HCT116 (cell line): Measurements from ENCODE around the gene KRTAP5-3. TPM values are rescaled to one million over a fixed set of nuclear protein-coding genes. Genes with fewer than 3 reads are reported as not detected.

ENCODE experiments used
- ATAC-seq: fragments of 200-7000 bp; cut with Tn5 transposase; 2 replicates; pipeline ENCODE4 v1.9.1; 2020; ENCODE audit warnings: mild to moderate bottlenecking, moderate library complexity
- BruUV-seq: library from RNA; stranded (reverse); fragments of 400-500 nt; replicated peaks from 2 replicates; lab custom pipeline; 2021; lab: Mats Ljungman, UMichigan
- CTCF ChIA-PET: fragments of 300-600 bp; sonication (Branson Sonifier 250); formaldehyde crosslinking; loops from one replicate; lab custom pipeline; 2021; ENCODE audit warnings: antibody characterized with exemption; lab: Charles Lee
- POLR2A ChIA-PET: fragments of 300-600, 350-600 bp; sonication (Branson Sonifier 250); formaldehyde crosslinking; loops from one replicate; lab custom pipeline; 2021; ENCODE audit warnings: antibody characterized with exemption; lab: Charles Lee
- RAD21 ChIA-PET, 2 experiments: fragments of 300-600 bp; sonication (Branson Sonifier 250); formaldehyde crosslinking; loops; one replicate each; lab custom pipeline; 2023; ENCODE audit warnings: low total read pairs in 2 of 2; ENCODE audit not compliant: uncharacterized antibody in 2 of 2, unreplicated experiment in 2 of 2, low non-redundant PET in 1 of 2; lab: Charles Lee
- DNase-seq: peaks from one replicate; pipeline ENCODE4 v3.0.0-alpha.2; 2010; ENCODE audit warnings: low read depth, low spot score
- H2AFZ ChIP-seq: fragments of 200-600 bp; shearing (Covaris generic), sonication (generic); 2 replicates; pipeline ENCODE4 v1.6.1; 2017; ENCODE audit warnings: low read depth, mixed run types, mixed read lengths, antibody characterized with exemption, low read length; ENCODE audit not compliant: poor library complexity, severe bottlenecking
- H3K27ac ChIP-seq: 2 replicates; pipeline ENCODE4 v1.5.1; 2012; ENCODE audit warnings: low read depth, low read length
- H3K27me3 ChIP-seq: fragments of 200-600 bp; sonication (generic); 2 replicates; pipeline ENCODE4 v1.6.1; 2016; ENCODE audit warnings: mixed run types, low read length, mixed read lengths; ENCODE audit not compliant: insufficient read depth
- H3K36me3 ChIP-seq, 2 experiments: fragments of 200-500 bp in 1 of 2; fragments of 200-600 bp in 1 of 2; sonication (Bioruptor generic) in 1 of 2; sonication (generic) in 1 of 2; 2 replicates each; pipeline versions ENCODE4 v1.5.1 to v1.6.1; 2014 to 2016; ENCODE audit warnings: low read length in 2 of 2, inconsistent platforms in 1 of 2, mixed read lengths in 1 of 2, mixed run types in 1 of 2; ENCODE audit not compliant: insufficient read depth in 2 of 2, control insufficient read depth in 1 of 2
- H3K4me1 ChIP-seq, 2 experiments: fragments of 200-600 bp in 1 of 2; sonication (generic) in 1 of 2; 2 replicates each; pipeline versions ENCODE4 v1.5.1 to v1.6.1; 2012 to 2017; ENCODE audit warnings: low read length in 2 of 2, inconsistent platforms in 1 of 2, mild to moderate bottlenecking in 1 of 2, mixed read lengths in 1 of 2, mixed run types in 1 of 2, moderate library complexity in 1 of 2; ENCODE audit not compliant: insufficient read depth in 2 of 2, control insufficient read depth in 1 of 2
- H3K4me2 ChIP-seq: fragments of 200-600 bp; sonication (generic); 2 replicates; pipeline ENCODE4 v1.6.1; 2017; ENCODE audit warnings: mixed run types, low read length, mixed read lengths
- H3K4me3 ChIP-seq, 2 experiments: fragments of 200-600 bp in 1 of 2; sonication (generic) in 1 of 2; replicated peaks in 1 of 2; 2 replicates each; pipeline ENCODE4 v1.5.1; 2011 to 2016; ENCODE audit warnings: low read length in 2 of 2, control low read depth in 1 of 2, low read depth in 1 of 2, mild to moderate bottlenecking in 1 of 2, mixed read lengths in 1 of 2, mixed run types in 1 of 2
- H3K79me2 ChIP-seq: fragments of 200-600 bp; sonication (generic); 2 replicates; pipeline ENCODE4 v1.6.1; 2017; ENCODE audit warnings: mild to moderate bottlenecking, mixed run types, low read length, moderate library complexity, mixed read lengths; ENCODE audit not compliant: insufficient read depth
- H3K9ac ChIP-seq: fragments of 200-600 bp; sonication (generic); 2 replicates; pipeline ENCODE4 v1.6.1; 2016; ENCODE audit warnings: low read length, mixed read lengths
- H3K9me2 ChIP-seq: fragments of 200-600 bp; sonication (generic), shearing (Covaris generic); 2 replicates; pipeline ENCODE4 v1.6.1; 2017; ENCODE audit warnings: mixed run types, mild to moderate bottlenecking, moderate library complexity; ENCODE audit not compliant: insufficient read depth
- H3K9me3 ChIP-seq, 2 experiments: fragments of 200-500 bp in 1 of 2; fragments of 200-600 bp in 1 of 2; sonication (Bioruptor generic) in 1 of 2; sonication (generic) in 1 of 2; 2 replicates each; pipeline ENCODE4 v1.6.1; 2014 to 2017; ENCODE audit warnings: low read length in 2 of 2, mixed read lengths in 2 of 2, inconsistent platforms in 1 of 2, low read depth in 1 of 2, mild to moderate bottlenecking in 1 of 2, mixed run types in 1 of 2, moderate library complexity in 1 of 2; ENCODE audit not compliant: control insufficient read depth in 1 of 2, insufficient read depth in 1 of 2
- H4K20me1 ChIP-seq: fragments of 200-600 bp; sonication (generic), shearing (Covaris generic); 2 replicates; pipeline ENCODE4 v1.6.1; 2017; ENCODE audit warnings: mixed run types, mild to moderate bottlenecking, moderate library complexity; ENCODE audit not compliant: insufficient read depth
- ELF1 ChIP-seq: IDR thresholded peaks from 2 replicates; pipeline ENCODE4 v1.6.1; 2012; ENCODE audit warnings: low read depth, borderline replicate concordance
- EZH2 ChIP-seq: fragments of 200-600 bp; sonication (generic); IDR thresholded peaks from 2 replicates; pipeline ENCODE4 v1.6.1; 2017; ENCODE audit warnings: antibody characterized with exemption, mixed run types
- EZH2phosphoT487 ChIP-seq: fragments of 200-600 bp; IDR thresholded peaks from 2 replicates; pipeline ENCODE4 v1.6.1; 2018; ENCODE audit warnings: antibody characterized with exemption, borderline replicate concordance
- MAX ChIP-seq: IDR thresholded peaks from 2 replicates; pipeline ENCODE4 v1.6.1; 2012
- POLR2A ChIP-seq: IDR thresholded peaks from 2 replicates; pipeline ENCODE4 v1.7.0; 2011; ENCODE audit warnings: borderline replicate concordance; ENCODE audit not compliant: insufficient read depth, insufficient read length; ENCODE audit errors: extremely low read depth
- RAD21 ChIP-seq: IDR thresholded peaks from 2 replicates; pipeline ENCODE4 v1.6.1; 2012; ENCODE audit warnings: low read depth, mild to moderate bottlenecking
- YY1 ChIP-seq: IDR thresholded peaks from 2 replicates; pipeline ENCODE4 v1.6.1; 2011; ENCODE audit warnings: low read length, low read depth, moderate library complexity, mild to moderate bottlenecking; ENCODE audit not compliant: insufficient replicate concordance; ENCODE audit errors: extremely low read depth
- ZFX ChIP-seq: fragments of 450-650 bp; IDR thresholded peaks from 2 replicates; pipeline ENCODE4 v1.6.1; 2017
- intact Hi-C: fragments of 100-400 bp; cut with micrococcal nuclease; formaldehyde crosslinking; loops from 2 replicates; pipeline ENCODE4 v1.10.0; 2022
- total RNA-seq: library from RNA; stranded (reverse); gene quantifications from one replicate; pipeline ENCODE4 v1.2.1, GENCODE V29; 2021; ENCODE audit not compliant: unreplicated experiment

KRTAP5-3 gene
- total RNA-seq, 1 experiment from 2014 or later = not detected

GRCh38 chr11:1561266-1561665 lies 47.0 kb downstream of the KRTAP5-3 start:
- no peaks in the 10 kb centered on the region for H3K9me2 ChIP-seq
- no peak overlapping the region for H3K9ac ChIP-seq
- H4K20me1 ChIP-seq = no peaks in the 10 kb centered on the region
- intact Hi-C loops = no loop called here
- no peak overlapping the region for H3K4me3 ChIP-seq
- POLR2A ChIA-PET = no interaction called here
- H3K36me3 ChIP-seq = no peaks in the 10 kb centered on the region; a peak in 1 of 4 replicates
- no TSS peak for BruUV-seq
- H3K4me1 ChIP-seq = peaks cover 23 to 26% of the 10 kb centered on the region in 2 experiments
- no peaks in the 10 kb centered on the region for H3K27me3 ChIP-seq
- H3K79me2 ChIP-seq = no peaks in the 10 kb centered on the region
- CTCF ChIA-PET = no interaction called here
- TF ChIP-seq EZH2phosphoT487 = no peak
- TF ChIP-seq ZFX = no peak
- TF ChIP-seq POLR2A = no peak
- no peak for TF ChIP-seq ELF1
- TF ChIP-seq YY1 = no peak
- TF ChIP-seq, all 23 proteins: peak for 0
- no peak for ATAC-seq
- Histone ChIP-seq H3K9me3 (no peaks in the 10 kb centered on the region), H3K27ac (no peak overlapping the region), H2AFZ (no peak overlapping the region), H3K4me2 (no peak overlapping the region)
- RAD21 ChIA-PET = no interaction called here
- DNase-seq = no peak

GRCh38 chr11:1560649-1561251 lies 47.5 kb downstream of the KRTAP5-3 start:
- no peaks in the 10 kb centered on the region for H3K27me3 ChIP-seq
- no peaks in the 10 kb centered on the region for H3K9me2 ChIP-seq
- no peaks in the 10 kb centered on the region for H3K79me2 ChIP-seq
- no peak for ATAC-seq
- no peak overlapping the region for H3K4me2 ChIP-seq
- TF ChIP-seq RAD21 = no peak
- no peak for TF ChIP-seq MAX
- no peak for TF ChIP-seq EZH2
- TF ChIP-seq, all 23 proteins: peak for 0
- H3K4me3 ChIP-seq = no peak overlapping the region
- DNase-seq = no peak
- no peak overlapping the region for H3K27ac ChIP-seq
- H4K20me1 ChIP-seq = no peaks in the 10 kb centered on the region
- ChIA-PET RAD21 (no interaction called here), CTCF (interaction anchor here (1.0 kb wide), 1 partner anchor 14 kb away, joined by 5 read pairs; no protein-coding TSS in a partner anchor), POLR2A (interaction anchor here (1.0 kb wide), 1 partner anchor 12 kb away, joined by 3 read pairs; no protein-coding TSS in a partner anchor)
- H2AFZ ChIP-seq = no peak overlapping the region
- BruUV-seq = no TSS peak
- H3K9ac ChIP-seq = no peak overlapping the region
- intact Hi-C loops = no loop called here
- no peaks in the 10 kb centered on the region; a peak in 1 of 4 replicates for H3K36me3 ChIP-seq
- H3K4me1 ChIP-seq = peaks cover 23 to 26% of the 10 kb centered on the region in 2 experiments
- H3K9me3 ChIP-seq = no peaks in the 10 kb centered on the region
